GM19455 (cell line): ENCODE measurements around the gene PXYLP1.

Source experiments
- ATAC-seq: cut with Tn5 transposase; IDR thresholded peaks from one replicate; pipeline ENCODE4 v1.9.1; 2021; ENCODE audit not compliant: unreplicated experiment

PXYLP1 gene

GRCh38 chr3:141271279-141272030 is 39.8 kb downstream of the PXYLP1 start:
- no peak for ATAC-seq

- ATAC-seq, result no peak
Observed at GRCh38 chr3:141272906-141273662, 41.5 kb downstream of the PXYLP1 start.

DNA sequence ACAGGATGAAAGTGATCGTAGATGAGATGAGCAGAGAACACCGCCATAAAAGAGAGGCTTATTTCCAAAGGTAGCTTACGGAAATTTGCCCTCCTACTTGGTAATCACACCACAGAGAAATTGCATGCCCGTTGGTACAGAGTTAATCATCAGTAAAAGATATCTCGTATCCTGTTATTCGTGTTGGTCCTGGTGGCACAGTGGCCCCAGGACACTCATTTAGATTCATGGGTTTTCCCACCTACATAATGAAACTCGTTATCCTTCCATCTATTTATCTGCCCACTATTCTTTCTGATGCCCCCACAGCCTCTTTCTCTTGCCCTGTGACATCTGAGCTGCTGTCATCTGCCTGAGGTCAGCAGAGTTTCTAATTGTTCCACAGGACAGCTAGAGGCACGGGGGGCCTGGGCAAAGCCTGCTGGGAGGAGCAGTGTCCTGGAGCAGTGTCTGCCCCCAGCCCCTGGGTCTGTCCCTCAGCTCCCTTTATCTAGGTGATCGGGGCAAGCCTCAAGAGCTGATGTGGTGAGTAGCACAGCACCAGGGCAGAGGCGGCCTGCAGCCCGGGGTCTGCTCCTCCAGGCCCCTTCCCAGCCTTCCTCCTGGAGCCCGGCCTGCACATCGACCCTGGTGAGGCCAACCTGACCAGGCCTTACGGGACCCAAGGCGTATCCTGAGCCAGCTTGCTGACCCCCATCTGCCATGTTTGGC is 42.2 kb downstream of the PXYLP1 start:
- ATAC-seq, result no peak

DNA sequence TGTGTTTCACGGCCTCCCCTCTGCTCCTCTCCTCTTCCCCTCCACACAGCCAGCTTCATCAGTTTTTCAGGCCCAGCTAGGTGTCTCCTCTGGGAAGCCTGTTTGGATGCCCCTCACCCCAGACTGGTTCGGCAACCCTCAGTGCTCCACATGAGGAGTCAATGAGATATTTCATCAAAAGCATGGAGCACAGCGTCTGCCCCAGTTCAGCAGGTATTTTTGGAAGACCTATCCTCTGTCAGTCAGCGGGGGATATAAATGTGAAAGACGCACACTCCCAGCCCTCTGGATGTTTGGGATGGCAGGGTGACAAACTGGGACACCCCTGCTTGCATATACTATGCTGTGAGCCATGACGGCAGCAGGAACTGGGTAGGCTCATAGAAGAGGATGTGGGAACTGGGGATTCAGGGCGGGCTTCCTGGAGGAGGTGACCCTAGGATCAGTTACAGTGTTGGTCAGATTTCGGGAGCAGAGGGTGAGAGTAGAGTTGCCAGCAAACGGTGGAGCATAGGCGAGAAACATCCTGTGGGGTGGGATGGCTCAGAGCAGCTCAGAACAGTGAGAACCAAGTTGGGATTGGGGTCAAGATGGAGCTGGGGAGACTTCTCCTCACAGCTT is 42.9 kb downstream of the PXYLP1 start:
- no peak for ATAC-seq

- no peak for ATAC-seq
Observed at GRCh38 chr3:141275032-141275422, 43.4 kb downstream of the PXYLP1 start.

GRCh38 chr3:141275511-141275910 is 43.9 kb downstream of the PXYLP1 start:
- ATAC-seq, result no peak

- ATAC-seq, result no peak
Observed at GRCh38 chr3:141275973-141276372, 44.3 kb downstream of the PXYLP1 start.

GRCh38 chr3:141276398-141276797 is 44.8 kb downstream of the PXYLP1 start:
- no peak for ATAC-seq

DNA sequence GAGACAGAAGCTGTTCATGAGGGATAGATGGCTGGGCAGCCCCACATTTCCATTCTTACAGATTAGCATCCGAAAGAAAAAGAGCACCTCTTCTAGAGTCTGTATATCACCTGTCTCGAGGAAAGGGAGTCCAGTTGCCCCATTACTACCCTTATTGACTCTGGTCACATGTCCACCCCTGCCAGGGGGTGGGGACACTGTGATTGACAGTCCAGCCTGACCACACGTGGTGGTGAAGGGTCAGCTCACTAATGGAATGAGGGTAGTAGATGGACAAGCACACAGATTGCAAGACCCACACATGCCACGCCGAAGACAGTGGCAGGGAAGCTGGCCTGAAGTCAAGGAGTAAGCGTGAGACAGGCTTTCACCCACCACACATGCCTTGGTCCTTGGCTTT is 45.8 kb downstream of the PXYLP1 start:
- no peak for ATAC-seq

DNA sequence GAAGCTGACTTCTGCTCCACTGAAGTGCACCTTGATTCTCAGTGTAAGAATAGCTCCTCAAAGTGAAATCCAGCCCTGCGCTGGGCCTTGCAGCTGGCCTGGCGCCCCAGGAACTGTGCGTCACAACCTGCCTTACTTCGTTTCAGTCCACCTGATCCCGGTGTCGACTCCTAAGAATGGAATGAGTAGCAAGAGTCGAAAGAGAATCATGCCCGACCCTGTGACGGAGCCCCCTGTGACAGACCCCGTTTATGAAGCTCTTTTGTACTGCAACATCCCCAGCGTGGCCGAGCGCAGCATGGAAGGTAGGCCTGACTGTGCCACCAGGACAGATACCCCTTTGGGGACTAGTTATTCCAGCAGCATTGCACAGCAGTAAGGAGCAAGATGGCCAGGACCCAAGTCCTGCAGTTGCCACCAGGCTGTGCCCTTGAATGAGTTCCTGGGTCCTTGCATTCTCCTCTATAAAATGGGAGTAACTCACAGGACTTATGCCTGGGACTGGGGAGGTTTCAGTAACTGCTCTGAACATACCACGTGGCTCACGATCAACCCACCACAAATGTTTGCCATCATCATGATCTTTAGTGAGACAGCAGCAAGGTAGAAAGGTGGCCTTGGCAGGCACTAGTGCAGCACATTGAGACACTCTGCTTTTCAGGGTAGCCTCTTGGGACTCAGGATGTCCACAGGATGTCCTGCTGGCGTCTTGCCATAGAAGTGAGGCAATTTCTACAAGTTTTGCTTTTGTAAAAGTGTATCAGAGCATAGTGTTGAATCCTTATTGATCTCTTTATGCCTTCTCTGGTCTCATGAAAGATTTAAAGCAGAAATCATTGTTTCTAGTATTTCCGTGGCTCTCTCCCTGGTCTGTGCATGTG is 46.8 kb downstream of the PXYLP1 start:
- no peak for ATAC-seq

DNA sequence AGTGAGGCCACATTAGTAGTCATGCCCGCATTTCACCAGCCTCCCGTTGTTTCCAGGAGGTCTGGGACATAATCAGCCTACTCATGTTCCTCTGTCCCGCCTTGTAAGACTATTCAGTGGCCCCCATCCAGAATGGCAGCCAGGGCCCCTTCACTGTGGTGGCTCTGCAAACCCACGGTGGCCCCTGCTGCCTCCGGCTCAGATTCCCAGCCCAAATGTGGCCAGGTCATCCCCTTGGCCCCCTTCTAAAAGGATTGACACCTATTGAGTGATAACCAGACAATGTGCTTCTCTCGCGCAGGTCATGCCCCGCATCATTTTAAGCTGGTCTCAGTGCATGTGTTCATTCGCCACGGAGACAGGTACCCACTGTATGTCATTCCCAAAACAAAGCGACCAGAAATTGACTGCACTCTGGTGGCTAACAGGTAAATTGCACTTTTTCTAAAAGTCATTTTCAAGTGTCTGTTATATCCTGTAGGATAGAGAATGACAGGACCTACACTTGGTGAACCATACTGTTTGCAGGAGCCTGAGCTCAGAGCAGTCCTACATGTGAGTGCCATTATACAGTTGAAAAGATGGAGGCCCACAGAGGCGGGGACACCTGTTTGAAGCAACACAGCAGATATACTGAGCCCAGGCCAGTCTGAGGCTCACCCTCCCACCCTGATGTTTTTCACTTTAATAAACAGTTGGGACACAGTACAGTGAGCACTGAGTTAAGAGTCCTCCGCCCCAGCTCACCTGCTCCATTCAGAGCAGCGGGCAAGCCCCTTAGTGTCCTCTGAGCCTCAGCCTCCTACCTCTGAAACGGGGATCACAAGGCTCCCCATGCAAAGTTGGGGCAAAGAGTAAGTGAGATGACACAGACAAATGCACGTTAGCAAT is 47.7 kb downstream of the PXYLP1 start:
- ATAC-seq, result no peak

DNA sequence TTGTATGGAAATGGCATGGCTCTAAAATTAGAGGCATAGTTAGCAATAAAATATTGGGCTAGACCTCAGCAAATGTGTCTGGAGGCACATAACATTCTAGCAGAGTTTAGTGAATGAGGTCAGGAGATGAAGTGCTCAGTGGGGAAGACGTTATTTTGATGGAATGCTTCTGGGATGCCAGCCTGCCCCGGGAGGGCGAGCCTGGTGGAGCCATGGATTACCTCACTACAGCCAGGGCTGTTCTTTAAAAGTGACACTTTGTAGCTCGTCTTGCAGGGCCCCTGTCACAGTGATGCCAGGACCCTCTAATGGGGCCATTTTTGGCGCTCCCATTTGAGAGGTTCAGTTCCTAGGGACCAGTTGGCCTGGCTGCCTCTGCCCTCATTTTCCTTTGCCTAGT is 48.5 kb downstream of the PXYLP1 start:
- ATAC-seq, result no peak

DNA sequence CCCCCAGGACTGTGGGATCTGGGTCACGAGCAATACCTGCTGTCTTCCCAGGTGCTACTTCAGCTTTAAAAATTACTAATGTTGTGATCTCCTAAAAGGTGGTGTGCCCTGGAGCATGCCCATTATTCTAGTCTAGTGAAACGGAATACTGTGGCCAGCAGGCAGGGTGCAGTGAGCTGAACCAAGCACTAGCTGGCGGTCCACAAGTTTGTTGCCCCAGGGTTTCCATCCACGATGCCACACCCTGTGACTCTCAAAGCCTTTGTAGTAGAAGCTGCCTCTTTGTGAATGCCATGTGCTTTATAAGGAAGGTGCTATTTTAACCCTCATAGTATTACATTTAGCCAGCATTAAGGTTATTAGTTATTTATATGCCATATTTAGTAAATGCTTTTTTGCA is 49.1 kb downstream of the PXYLP1 start:
- ATAC-seq, result no peak

DNA sequence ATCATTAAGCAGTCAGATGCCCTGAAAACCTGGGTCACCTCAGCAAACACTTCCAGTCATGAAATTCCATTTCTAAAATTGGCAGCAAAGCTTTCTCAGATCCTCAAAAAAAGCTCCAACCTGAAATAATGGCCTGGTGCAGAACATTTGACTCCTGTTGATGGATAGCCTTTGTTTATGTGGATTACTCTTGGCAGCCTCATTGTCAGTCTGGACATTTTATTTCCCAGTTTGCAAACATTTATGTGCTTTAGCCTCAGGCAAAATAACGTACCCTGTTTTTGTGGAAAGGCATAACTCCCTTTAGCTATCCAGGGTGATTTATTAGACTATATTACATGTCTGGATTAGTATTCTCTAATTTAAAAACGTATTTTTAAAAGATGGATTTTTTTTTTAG is 53.9 kb downstream of the PXYLP1 start:
- no peak for ATAC-seq

- ATAC-seq, result no peak
Observed at GRCh38 chr3:141286856-141287255, 55.2 kb downstream of the PXYLP1 start.

DNA sequence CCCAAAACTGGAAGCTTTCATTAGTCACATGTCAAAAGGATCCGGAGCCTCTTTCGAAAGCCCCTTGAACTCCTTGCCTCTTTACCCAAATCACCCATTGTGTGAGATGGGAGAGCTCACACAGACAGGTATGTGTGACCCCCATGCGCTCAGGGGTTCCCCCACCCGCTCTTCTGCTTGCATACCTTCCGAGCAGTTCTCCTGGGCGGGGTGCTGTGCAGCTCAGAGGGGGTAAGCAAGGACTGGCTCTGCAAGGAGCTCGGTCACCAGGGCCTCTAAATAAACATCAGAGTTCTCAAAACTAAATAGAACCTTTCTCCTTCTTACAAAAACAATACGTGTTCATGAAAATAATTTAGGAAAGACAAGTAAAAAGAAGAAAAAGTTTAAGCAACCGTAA is 55.7 kb downstream of the PXYLP1 start:
- no peak for ATAC-seq

DNA sequence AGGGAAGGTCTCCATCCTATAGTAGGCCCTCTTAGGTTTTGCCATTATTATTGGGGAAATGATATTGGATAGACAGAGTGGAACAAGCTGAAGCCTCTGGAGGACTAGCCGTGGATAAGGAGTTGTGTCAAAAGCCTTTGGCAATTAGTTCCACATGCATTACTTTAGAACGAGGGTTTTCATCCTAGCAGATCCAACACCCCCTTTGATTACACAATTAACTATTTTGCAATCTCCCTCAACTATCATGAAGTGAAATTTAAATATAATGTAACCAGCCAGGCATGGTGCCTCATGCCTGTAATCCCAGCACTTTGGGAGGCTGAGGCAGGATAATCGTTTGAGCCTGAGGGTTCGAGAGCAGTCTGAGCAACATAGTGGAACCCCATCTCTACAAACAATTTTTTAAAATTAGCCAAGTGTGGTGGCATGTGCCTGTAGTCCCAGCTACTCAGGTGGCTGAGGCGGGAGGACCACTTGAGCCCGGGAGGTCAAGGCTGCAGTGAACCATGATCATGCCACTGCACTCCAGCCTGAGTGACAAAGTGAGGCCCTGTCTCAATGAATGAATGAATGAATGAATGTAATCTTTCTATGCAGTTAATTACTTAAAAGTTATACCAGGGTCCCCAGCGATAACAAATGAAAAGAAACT is 56.8 kb downstream of the PXYLP1 start:
- no peak for ATAC-seq

DNA sequence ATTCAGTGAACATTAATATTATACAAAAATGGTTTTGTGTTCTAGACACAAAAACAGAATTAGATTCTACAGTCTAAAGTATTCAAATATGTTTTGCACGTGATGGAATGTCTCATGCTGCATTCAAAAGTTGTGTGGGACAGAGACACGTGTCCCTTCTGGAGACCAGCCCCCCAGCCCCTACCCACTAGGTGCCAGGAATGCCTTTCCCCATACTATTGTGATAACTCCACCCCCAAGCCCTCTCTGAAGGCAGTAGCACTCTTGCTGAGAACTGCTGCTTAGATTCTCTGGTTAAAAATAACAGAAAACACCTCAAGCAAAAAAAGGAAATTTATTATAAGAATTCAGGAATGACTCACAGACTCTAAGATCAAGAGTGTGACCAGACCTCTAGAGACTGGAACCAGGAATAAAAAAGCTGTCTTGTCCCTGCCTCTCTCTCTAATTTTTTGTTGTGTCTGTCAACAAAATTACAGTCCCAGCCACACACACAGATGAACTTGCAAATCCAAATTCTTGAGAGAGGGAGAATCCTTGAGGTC is 57.7 kb downstream of the PXYLP1 start:
- ATAC-seq, result no peak
